Activated CD4-positive, CD25-positive, alpha-beta regulatory T cell (primary cell): ENCODE measurements around the gene RTL1.

ENCODE experiments used
- DNase-seq, 4 experiments: peaks; one replicate each; lab custom pipeline; 2025; lab: John Stamatoyannopoulos, UW

RTL1 gene

GRCh38 chr14:100866666-100867630 is 36.6 kb downstream of the RTL1 start:
- no peak for DNase-seq

- no peak for DNase-seq
These were observed 37.6 kb downstream of the RTL1 start for GRCh38 chr14:100865682-100866591.

GRCh38 chr14:100864960-100865681 is 38.4 kb downstream of the RTL1 start:
- no peak for DNase-seq

- DNase-seq, result no peak
These were observed 39.3 kb downstream of the RTL1 start for GRCh38 chr14:100864206-100864605.

GRCh38 chr14:100862793-100863192 is 40.7 kb downstream of the RTL1 start:
- no peak for DNase-seq

- no peak for DNase-seq
These were observed 41.2 kb downstream of the RTL1 start for GRCh38 chr14:100862277-100862676.

GRCh38 chr14:100861937-100862247 is 41.6 kb downstream of the RTL1 start:
- no peak for DNase-seq

- DNase-seq, result no peak
These were observed 42.2 kb downstream of the RTL1 start for GRCh38 chr14:100861188-100861936.

- DNase-seq, result no peak
These were observed 42.9 kb downstream of the RTL1 start for GRCh38 chr14:100860556-100861187.

GRCh38 chr14:100859781-100860180 is 43.7 kb downstream of the RTL1 start:
- no peak for DNase-seq

GRCh38 chr14:100858838-100859220 is 44.7 kb downstream of the RTL1 start:
- no peak for DNase-seq

GRCh38 chr14:100857923-100858837 is 45.3 kb downstream of the RTL1 start:
- DNase-seq, result no peak

- DNase-seq, result no peak
These were observed 46.1 kb downstream of the RTL1 start for GRCh38 chr14:100857233-100857922.

- DNase-seq, result no peak
These were observed 47.2 kb downstream of the RTL1 start for GRCh38 chr14:100856056-100856950.

GRCh38 chr14:100855256-100855930 is 48.1 kb downstream of the RTL1 start:
- no peak for DNase-seq

GRCh38 chr14:100854435-100854834 is 49.1 kb downstream of the RTL1 start:
- no peak for DNase-seq

- DNase-seq, result no peak
These were observed 51.4 kb downstream of the RTL1 start for GRCh38 chr14:100851946-100852620.
